Neural progenitor cell (in vitro differentiated cells): ENCODE data around the gene CA10. TPM values are rescaled to one million over a fixed set of nuclear protein-coding genes. Genes with fewer than 3 reads are reported as not detected.

Experiments used
- DNase-seq: peaks from one replicate; pipeline ENCODE4 v3.0.0-alpha.2; 2016; ENCODE audit warnings: low spot score
- H2AFZ ChIP-seq: fragments of 200-600 bp; sonication (generic); replicated peaks from 2 replicates; pipeline ENCODE4 v1.6.1; 2016; ENCODE audit warnings: antibody characterized with exemption
- H3F3A ChIP-seq: fragments of 200-600 bp; sonication (generic); 2 replicates; pipeline ENCODE4 v1.6.1; 2016; ENCODE audit warnings: antibody characterized with exemption, low read depth
- H3K27ac ChIP-seq: fragments of 200-600 bp; sonication (generic); 2 replicates; pipeline ENCODE4 v1.5.1; 2016; ENCODE audit warnings: mild to moderate bottlenecking
- H3K27me3 ChIP-seq: fragments of 200-600 bp; sonication (generic); 2 replicates; pipeline ENCODE4 v1.6.1; 2016; ENCODE audit warnings: mild to moderate bottlenecking, moderate library complexity
- H3K36me3 ChIP-seq: fragments of 200-600 bp; sonication (generic); 2 replicates; pipeline ENCODE4 v1.5.1; 2016
- H3K4me1 ChIP-seq: fragments of 200-600 bp; sonication (generic); 2 replicates; pipeline ENCODE4 v1.6.1; 2016; ENCODE audit warnings: mixed run types
- H3K4me2 ChIP-seq: fragments of 200-600 bp; sonication (generic); 2 replicates; pipeline ENCODE4 v1.6.1; 2016
- H3K4me3 ChIP-seq: fragments of 200-600 bp; sonication (generic); 2 replicates; pipeline ENCODE4 v1.5.1; 2016
- H3K79me2 ChIP-seq: fragments of 200-600 bp; sonication (generic); 2 replicates; pipeline ENCODE4 v1.6.1; 2016; ENCODE audit warnings: low read depth
- H3K9ac ChIP-seq: fragments of 200-600 bp; sonication (generic); 2 replicates; pipeline ENCODE4 v1.6.1; 2016
- H3K9me3 ChIP-seq: fragments of 200-600 bp; sonication (generic); 2 replicates; pipeline ENCODE4 v1.5.1; 2016; ENCODE audit warnings: low read depth
- H4K20me1 ChIP-seq: fragments of 200-600 bp; sonication (generic); 2 replicates; pipeline ENCODE4 v1.6.1; 2016; ENCODE audit warnings: low read depth
- H3K27ac Mint-ChIP-seq: 3 replicates; pipeline ENCODE4 v1.8.0; 2021; ENCODE audit warnings: mixed read lengths
- H3K27me3 Mint-ChIP-seq: 2 replicates; pipeline ENCODE4 v1.8.0; 2022; ENCODE audit warnings: low read depth, mild to moderate bottlenecking, inconsistent platforms, moderate library complexity, mixed read lengths; ENCODE audit not compliant: insufficient read depth
- H3K36me3 Mint-ChIP-seq: 3 replicates; pipeline ENCODE4 v1.8.0; 2021; ENCODE audit warnings: mixed read lengths
- H3K4me1 Mint-ChIP-seq: 3 replicates; pipeline ENCODE4 v1.8.0; 2021; ENCODE audit warnings: mixed read lengths
- H3K4me3 Mint-ChIP-seq: 3 replicates; pipeline ENCODE4 v1.8.0; 2021; ENCODE audit warnings: mild to moderate bottlenecking, moderate library complexity, mixed read lengths
- H3K9me3 Mint-ChIP-seq: 3 replicates; pipeline ENCODE4 v1.8.0; 2020; ENCODE audit warnings: mixed read lengths
- CTCF ChIP-seq: fragments of 200-600 bp; sonication (generic); IDR thresholded peaks from 2 replicates; pipeline ENCODE4 v1.5.1; 2017; ENCODE audit warnings: antibody characterized with exemption, mild to moderate bottlenecking
- EZH2 ChIP-seq: fragments of 200-600 bp; sonication (generic); IDR thresholded peaks from 2 replicates; pipeline ENCODE4 v1.6.1; 2017; ENCODE audit warnings: antibody characterized with exemption, mild to moderate bottlenecking, moderate library complexity
- EZH2phosphoT487 ChIP-seq: fragments of 200-600 bp; sonication (generic); IDR thresholded peaks from 2 replicates; pipeline ENCODE4 v1.6.1; 2017; ENCODE audit warnings: antibody characterized with exemption
- total RNA-seq: library from RNA; depleted of rRNA; stranded (reverse); fragments of >200 nt; gene quantifications from 2 replicates; pipeline ENCODE4 v1.2.3, GENCODE V29; 2015; ENCODE audit warnings: low replicate concordance

The CA10 gene
- total RNA-seq, 1 donor from 2014 or later: 0.65 TPM

GRCh38 chr17:51813784-51814174, 344.7 kb downstream of the CA10 start:
- no peak overlapping the region for H3K4me2 ChIP-seq
- no peaks in the 10 kb centered on the region for H3K4me1 ChIP-seq
- H3F3A ChIP-seq: no peaks in the 10 kb centered on the region
- Mint-ChIP-seq H3K36me3 (no peaks in the 10 kb centered on the region), H3K4me1 (peaks cover 4% of the 10 kb centered on the region), H3K9me3 (peaks cover 2% of the 10 kb centered on the region), H3K27me3 (peaks cover 4% of the 10 kb centered on the region), H3K4me3 (no peak overlapping the region), H3K27ac (no peak overlapping the region)
- no peaks in the 10 kb centered on the region for H3K9me3 ChIP-seq
- no peak overlapping the region for H3K27ac ChIP-seq
- H3K9ac ChIP-seq: no peak overlapping the region
- TF ChIP-seq EZH2 (no peak), EZH2phosphoT487 (no peak), CTCF (no peak)
- H3K79me2 ChIP-seq: no peaks in the 10 kb centered on the region
- no peak for DNase-seq
- H2AFZ ChIP-seq: no peak overlapping the region
- H3K4me3 ChIP-seq: no peak overlapping the region
- no peaks in the 10 kb centered on the region for H3K27me3 ChIP-seq
- H4K20me1 ChIP-seq: no peaks in the 10 kb centered on the region
- no peaks in the 10 kb centered on the region for H3K36me3 ChIP-seq

GRCh38 chr17:51813140-51813783, 345.3 kb downstream of the CA10 start:
- Histone ChIP-seq H3K79me2 (no peaks in the 10 kb centered on the region), H3K27me3 (no peaks in the 10 kb centered on the region), H3K4me3 (no peak overlapping the region), H3K4me1 (no peaks in the 10 kb centered on the region), H3F3A (no peaks in the 10 kb centered on the region), H4K20me1 (no peaks in the 10 kb centered on the region), H3K9ac (no peak overlapping the region), H3K4me2 (no peak overlapping the region), H3K27ac (no peak overlapping the region), H3K36me3 (no peaks in the 10 kb centered on the region), H2AFZ (no peak overlapping the region), H3K9me3 (no peaks in the 10 kb centered on the region)
- Mint-ChIP-seq H3K27me3 (peaks cover 4% of the 10 kb centered on the region), H3K4me3 (no peak overlapping the region), H3K9me3 (peaks cover 2% of the 10 kb centered on the region), H3K27ac (no peak overlapping the region), H3K36me3 (no peaks in the 10 kb centered on the region), H3K4me1 (no peaks in the 10 kb centered on the region)
- no peak for TF ChIP-seq CTCF
- TF ChIP-seq EZH2phosphoT487: no peak
- TF ChIP-seq EZH2: no peak
- no peak for DNase-seq

- Histone ChIP-seq H3K79me2 (no peaks in the 10 kb centered on the region), H4K20me1 (no peaks in the 10 kb centered on the region), H3K9ac (no peak overlapping the region), H3K4me3 (no peak overlapping the region), H2AFZ (no peak overlapping the region), H3K27me3 (no peaks in the 10 kb centered on the region), H3K4me2 (no peak overlapping the region), H3F3A (no peaks in the 10 kb centered on the region), H3K27ac (no peak overlapping the region), H3K36me3 (no peaks in the 10 kb centered on the region), H3K9me3 (no peaks in the 10 kb centered on the region), H3K4me1 (peaks cover 6% of the 10 kb centered on the region)
- no peak for TF ChIP-seq CTCF
- no peak for TF ChIP-seq EZH2phosphoT487
- no peak for TF ChIP-seq EZH2
- H3K27me3 Mint-ChIP-seq: peaks cover 7% of the 10 kb centered on the region
- H3K4me1 Mint-ChIP-seq: no peaks in the 10 kb centered on the region
- peaks cover 2% of the 10 kb centered on the region for H3K9me3 Mint-ChIP-seq
- no peak overlapping the region for H3K27ac Mint-ChIP-seq
- no peak for DNase-seq
- no peaks in the 10 kb centered on the region for H3K36me3 Mint-ChIP-seq
- H3K4me3 Mint-ChIP-seq: no peak overlapping the region
These were observed 351.1 kb downstream of the CA10 start for GRCh38 chr17:51807460-51807859.
